ENCODE results near the gene SLC41A2. TPM values are rescaled to one million over a fixed set of nuclear protein-coding genes. Genes with fewer than 3 reads are reported as not detected.

Gene SLC41A2
- total and polyA plus RNA-seq, 9 of the 15 experiments (the other 6 are each of a cell fraction or from before 2014, with no cell fraction given) = 0.01 to 0.89 (median 0.16) TPM; not detected in 1

DNA sequence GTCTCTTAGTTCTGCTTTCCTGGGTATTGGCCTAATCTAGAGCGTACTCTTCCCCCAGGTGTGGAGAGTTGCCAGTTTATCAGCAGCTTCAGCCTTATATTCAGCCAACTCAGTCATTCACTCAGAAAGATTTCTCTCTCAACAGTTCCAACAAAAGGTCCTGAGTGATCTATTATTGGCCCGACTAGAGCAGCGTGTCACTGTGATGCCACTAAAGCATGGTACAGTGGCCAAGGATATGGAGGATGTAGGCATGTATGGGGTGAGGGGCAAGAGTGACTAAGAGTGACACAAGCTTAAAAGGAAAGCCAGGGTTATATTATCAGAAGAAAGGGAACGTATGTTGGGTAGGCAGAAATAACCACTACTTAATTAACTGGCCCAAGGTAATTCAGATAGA is 32.9 kb upstream of the SLC41A2 start:
- no TSS peak for BruUV-seq (replicated peaks)
- Histone ChIP-seq H3K36me3 (ENCODE audit: control insufficient read depth, insufficient read depth, low read length) (peaks cover 77% of the 10 kb centered on the region), H3K4me3 (no peak overlapping the region), H3K9me3 (replicated peaks; ENCODE audit: control insufficient read depth, insufficient read depth, low read depth, low read length) (no peaks in the 10 kb centered on the region), H3K9me1 (ENCODE audit: control insufficient read depth, insufficient read depth, low read length) (no peaks in the 10 kb centered on the region), H3K9ac (ENCODE audit: insufficient read depth in 1 of 2, low read depth in 2 of 2, low read length in 2 of 2) (no peak overlapping the region), H2AFZ (ENCODE audit: low read depth, low read length) (no peak overlapping the region), H3K79me2 (ENCODE audit: control insufficient read depth, insufficient read depth, low read length) (peaks cover 45% of the 10 kb centered on the region), H3K27me3 (ENCODE audit: control insufficient read depth in 2 of 2, insufficient read depth in 2 of 2, low read length in 2 of 2) (no peaks in the 10 kb centered on the region), H4K20me1 (replicated peaks; ENCODE audit: control insufficient read depth, insufficient read depth, low read length) (no peaks in the 10 kb centered on the region), H3K27ac (ENCODE audit: extremely low read depth, low read depth, low read length) (no peak overlapping the region), H3K4me1 (replicated peaks in 1 of 2; ENCODE audit: control insufficient read depth in 2 of 2, insufficient read depth in 2 of 2, low read length in 2 of 2) (peaks cover 0 to 10% of the 10 kb centered on the region in 2 experiments; a peak in 2 of 5 replicates), H3K4me2 (ENCODE audit: insufficient read depth, low read length) (no peak overlapping the region)
- CTCF ChIA-PET (ENCODE audit: low intra/inter-chr PET ratio) = no interaction called here
- ATAC-seq = no peak
- no peak for DNase-seq (ENCODE audit: extremely low read depth in 1 of 4, low spot score in 3 of 4)
- TF ChIP-seq, protein P1, sequence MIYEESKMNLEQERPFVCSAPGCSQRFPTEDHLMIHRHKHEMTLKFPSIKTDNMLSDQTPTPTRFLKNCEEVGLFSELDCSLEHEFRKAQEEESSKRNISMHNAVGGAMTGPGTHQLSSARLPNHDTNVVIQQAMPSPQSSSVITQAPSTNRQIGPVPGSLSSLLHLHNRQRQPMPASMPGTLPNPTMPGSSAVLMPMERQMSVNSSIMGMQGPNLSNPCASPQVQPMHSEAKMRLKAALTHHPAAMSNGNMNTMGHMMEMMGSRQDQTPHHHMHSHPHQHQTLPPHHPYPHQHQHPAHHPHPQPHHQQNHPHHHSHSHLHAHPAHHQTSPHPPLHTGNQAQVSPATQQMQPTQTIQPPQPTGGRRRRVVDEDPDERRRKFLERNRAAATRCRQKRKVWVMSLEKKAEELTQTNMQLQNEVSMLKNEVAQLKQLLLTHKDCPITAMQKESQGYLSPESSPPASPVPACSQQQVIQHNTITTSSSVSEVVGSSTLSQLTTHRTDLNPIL (CRISPR knock-in tag; IDR thresholded peaks at IDR 0.05) = no peak
- no peak for TF ChIP-seq NCOA4 (IDR thresholded peaks at IDR 0.05; ENCODE audit: partially characterized antibody)
- in situ Hi-C loops (cut with MboI) = no loop called here
- POLR2A ChIA-PET = no interaction called here
- WGBS (ENCODE audit: insufficient coverage, low coverage, missing lambda C conversion rate) = 89% methylated on average over 4 of the region's 4 CpGs
- intact Hi-C loops (cut with micrococcal nuclease) = no loop called here
- no peak for FAIRE-seq

All from K562 (cell line).